22Rv1 (cell line): Measurements from ENCODE around the gene SPECC1L.
A peak's percentile ranks its signal among the peaks of the same experiment; 100 is the strongest.

Experiments used
- H3K27ac ChIP-seq: fragments of 450-650 bp; 2 replicates; pipeline ENCODE4 v1.5.1; 2017
- CTCF ChIP-seq: fragments of 450-650 bp; IDR thresholded peaks from 2 replicates; pipeline ENCODE4 v1.5.1; 2017; ENCODE audit warnings: mild to moderate bottlenecking
- ZFX ChIP-seq: fragments of 450-650 bp; IDR thresholded peaks from 2 replicates; pipeline ENCODE4 v1.6.1; 2017; ENCODE audit warnings: antibody characterized with exemption, borderline replicate concordance

SPECC1L gene

GRCh38 chr22:24393012-24393559 lies 122.5 kb downstream of the SPECC1L start:
- peak overlapping the region; percentile 52 for H3K27ac ChIP-seq
- no peak for TF ChIP-seq ZFX
- TF ChIP-seq CTCF, result no peak

DNA sequence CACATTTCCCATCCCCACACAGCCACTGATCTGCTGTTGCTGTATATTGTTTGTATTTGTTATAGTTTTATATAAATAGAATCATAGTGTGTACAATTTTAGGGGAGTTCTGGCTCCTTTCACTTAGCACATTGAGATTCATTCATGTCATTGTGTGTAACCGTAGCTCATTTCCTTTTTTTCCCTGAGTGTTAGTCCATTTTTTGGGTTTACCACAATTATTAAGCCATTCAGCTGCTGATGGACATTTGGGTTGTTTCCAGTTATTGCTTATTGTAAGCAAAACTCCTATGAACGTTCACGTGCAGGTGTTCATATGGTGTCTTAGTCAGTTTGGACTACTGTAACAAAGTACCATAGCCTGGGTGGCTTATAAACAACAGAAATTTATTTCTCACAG lies 123.2 kb downstream of the SPECC1L start:
- no peak overlapping the region for H3K27ac ChIP-seq

GRCh38 chr22:24394254-24394653 lies 123.6 kb downstream of the SPECC1L start:
- no peak for TF ChIP-seq CTCF
- TF ChIP-seq ZFX, result no peak
- H3K27ac ChIP-seq, result no peak overlapping the region

More for the DNA sequence above, 123.2 kb downstream of the SPECC1L start:
- TF ChIP-seq CTCF, result no peak
- TF ChIP-seq ZFX, result no peak

DNA sequence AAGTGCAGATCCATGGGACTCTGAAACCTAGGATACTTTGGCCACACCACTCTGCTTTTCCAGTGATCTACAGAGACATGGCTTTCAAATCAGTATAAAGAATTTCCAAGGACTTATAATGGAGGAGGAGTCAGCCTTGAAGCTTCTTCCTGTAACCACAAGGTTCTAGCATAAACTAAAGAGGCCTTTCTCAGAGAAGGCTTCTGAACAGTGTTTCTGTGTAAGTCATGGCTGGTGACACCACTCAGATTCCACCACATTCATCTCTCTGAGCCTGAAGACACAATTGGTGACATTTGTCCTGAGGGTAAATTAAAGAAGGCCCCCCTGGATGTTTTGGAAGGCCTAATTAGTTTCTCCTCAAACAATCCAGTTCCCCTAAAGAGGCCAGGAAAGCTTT lies 127.8 kb downstream of the SPECC1L start:
- no peak overlapping the region for H3K27ac ChIP-seq
- TF ChIP-seq ZFX (no peak), CTCF (no peak)

DNA sequence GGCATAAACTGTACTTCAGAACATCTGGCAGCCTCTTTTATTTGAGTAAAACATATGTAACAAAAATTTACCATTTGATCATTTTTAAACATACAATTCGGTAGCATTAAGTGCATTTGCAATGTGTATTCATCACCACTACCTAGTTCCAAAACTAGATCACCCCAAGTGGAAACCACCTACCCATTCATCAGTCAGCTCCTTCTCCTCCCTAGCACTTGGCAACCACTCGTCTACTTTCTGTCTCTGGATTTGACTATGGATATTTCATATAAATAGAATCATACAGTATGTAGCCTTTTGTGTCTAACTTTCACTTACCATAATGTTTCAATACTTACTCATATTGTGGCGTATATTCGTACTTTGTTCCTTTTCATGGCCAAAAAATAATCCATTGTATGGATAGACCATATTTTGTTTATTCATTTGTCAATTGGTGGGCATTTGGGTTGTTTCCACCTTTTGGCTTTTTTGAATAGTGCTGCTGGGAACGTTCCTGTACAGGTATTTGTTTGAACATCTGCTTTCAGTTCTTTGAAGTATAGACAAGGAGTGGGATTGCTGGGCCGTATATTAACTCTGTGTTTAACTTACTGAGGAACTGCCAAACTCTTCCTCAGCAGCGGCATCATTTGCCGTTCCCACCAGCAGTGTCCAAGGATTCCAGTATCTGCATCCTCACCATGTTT lies 129.5 kb downstream of the SPECC1L start:
- no peak overlapping the region; the same call in 1 of the 2 replicates for H3K27ac ChIP-seq

DNA sequence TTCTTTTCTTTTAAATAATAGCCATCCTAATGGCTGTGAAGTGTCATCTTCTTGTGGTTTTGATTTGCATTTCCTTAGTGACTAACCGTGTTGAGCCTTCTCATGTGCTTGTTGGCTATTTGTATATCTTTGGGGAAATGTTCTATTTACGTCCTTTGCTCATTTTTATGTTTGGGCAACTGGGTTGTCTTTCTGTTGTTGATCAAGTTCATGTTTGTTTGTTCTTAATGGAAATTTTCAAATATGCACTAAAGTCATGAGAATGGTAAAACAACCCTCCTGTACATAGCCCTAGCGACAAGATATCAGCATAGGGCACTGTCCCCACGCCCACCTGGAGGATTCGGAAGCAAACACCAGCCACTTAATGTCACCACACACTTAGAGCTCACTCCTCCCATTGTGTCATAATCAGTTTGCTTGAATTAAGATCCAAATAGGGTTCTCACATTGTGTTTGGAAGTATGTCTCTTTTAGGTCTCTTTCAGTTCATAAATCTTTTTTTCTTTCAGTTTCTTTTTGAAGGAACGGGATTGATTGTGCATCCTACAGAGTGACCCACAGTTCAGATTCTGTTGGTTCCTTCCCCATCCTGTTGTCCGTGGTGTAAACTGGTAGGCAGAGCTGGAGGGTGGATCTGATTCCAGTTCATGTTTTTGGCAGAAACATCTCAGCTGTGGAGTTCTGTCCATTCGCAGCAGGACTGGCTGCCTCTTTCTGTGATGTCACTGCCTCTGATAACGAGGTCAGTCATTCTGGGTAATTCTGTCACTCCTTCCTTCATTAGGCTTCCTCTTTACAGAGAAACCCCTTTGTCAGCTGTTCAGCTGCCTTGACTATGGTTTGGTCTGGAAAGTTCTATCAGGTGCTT lies 130.3 kb downstream of the SPECC1L start:
- no peak overlapping the region; the same call in 1 of the 2 replicates for H3K27ac ChIP-seq
- no peak for TF ChIP-seq ZFX
- TF ChIP-seq CTCF, result no peak

More for the DNA sequence above, 129.5 kb downstream of the SPECC1L start:
- TF ChIP-seq ZFX, result no peak
- TF ChIP-seq CTCF, result no peak
